ENCODE measurements around the gene MSANTD2.

The MSANTD2 gene

DNA sequence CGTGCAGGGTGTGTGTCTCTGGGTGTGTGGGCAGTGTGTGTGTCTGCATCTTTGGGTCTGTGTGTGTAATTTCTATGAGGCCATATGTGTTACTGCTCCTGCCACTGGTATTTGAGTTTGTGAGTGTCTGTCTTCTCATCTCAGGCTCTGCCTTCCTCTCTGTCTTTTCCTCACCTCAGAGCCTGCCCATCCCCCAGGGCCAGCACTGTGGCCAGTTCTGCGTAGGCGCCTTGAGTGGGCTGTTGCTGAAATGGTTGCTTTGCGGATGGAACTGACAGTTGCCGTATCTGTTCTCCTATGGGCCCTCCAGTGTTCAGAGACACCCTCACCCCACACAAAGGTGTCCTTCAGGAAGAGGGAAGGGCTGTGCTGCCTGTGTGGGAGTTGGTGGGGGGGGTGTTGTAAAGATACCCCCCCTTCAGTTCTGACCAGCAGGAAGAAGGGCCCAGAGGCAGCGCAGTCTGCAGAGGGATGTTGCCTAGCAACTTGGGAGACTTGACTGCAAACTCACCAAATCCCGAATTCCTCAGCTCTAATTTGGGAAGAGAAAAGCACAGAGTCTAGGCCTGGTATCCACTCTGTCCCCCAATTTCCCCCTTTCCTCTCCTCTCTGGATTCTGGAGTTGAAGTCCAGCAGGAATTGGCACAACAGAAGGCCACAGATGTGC lies 62.4 kb downstream of the MSANTD2 start:
- no peak for DNase-seq (ENCODE audit: low read depth in 2 of 2)

GRCh38 chr11:124736736-124737135 lies 63.5 kb downstream of the MSANTD2 start:
- no peak for DNase-seq (ENCODE audit: low read depth in 2 of 2)

DNA sequence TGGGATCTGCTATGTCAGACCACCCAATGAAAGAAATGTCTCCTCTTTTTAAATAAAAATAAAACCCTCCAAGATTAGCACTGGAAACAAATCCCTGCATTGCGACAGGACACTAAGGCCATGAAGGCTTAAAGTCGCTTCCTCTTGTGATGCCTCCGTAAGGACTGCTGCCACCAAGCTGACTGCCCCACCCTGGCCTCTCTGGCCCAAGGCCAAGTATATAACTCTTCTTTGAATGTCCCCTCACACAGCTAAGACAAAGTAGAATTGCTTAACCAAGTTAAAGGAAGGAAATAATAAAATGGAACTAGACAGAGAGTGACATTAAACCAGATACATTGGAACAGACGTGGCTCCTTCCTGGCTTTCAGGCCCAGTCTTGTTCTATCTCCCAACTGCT lies 68.0 kb downstream of the MSANTD2 start:
- DNase-seq (ENCODE audit: low read depth in 2 of 2): no peak

GRCh38 chr11:124729571-124729970 lies 70.6 kb downstream of the MSANTD2 start:
- no peak for DNase-seq (ENCODE audit: low read depth in 2 of 2)

- DNase-seq (ENCODE audit: low read depth in 2 of 2): no peak
Measured at GRCh38 chr11:124728134-124728533, 72.1 kb downstream of the MSANTD2 start.

GRCh38 chr11:124727474-124727873 lies 72.7 kb downstream of the MSANTD2 start:
- no peak for DNase-seq (ENCODE audit: low read depth in 2 of 2)

- DNase-seq (ENCODE audit: low read depth in 2 of 2): no peak
Measured at GRCh38 chr11:124725719-124726105, 74.5 kb downstream of the MSANTD2 start.

GRCh38 chr11:124724979-124725718 lies 75.1 kb downstream of the MSANTD2 start:
- DNase-seq (ENCODE audit: low read depth in 2 of 2): no peak

- DNase-seq (ENCODE audit: low read depth in 2 of 2): no peak
Measured at GRCh38 chr11:124722176-124722575, 78.0 kb downstream of the MSANTD2 start.

GRCh38 chr11:124719534-124719933 lies 80.7 kb downstream of the MSANTD2 start:
- DNase-seq (ENCODE audit: low read depth in 2 of 2): no peak

DNA sequence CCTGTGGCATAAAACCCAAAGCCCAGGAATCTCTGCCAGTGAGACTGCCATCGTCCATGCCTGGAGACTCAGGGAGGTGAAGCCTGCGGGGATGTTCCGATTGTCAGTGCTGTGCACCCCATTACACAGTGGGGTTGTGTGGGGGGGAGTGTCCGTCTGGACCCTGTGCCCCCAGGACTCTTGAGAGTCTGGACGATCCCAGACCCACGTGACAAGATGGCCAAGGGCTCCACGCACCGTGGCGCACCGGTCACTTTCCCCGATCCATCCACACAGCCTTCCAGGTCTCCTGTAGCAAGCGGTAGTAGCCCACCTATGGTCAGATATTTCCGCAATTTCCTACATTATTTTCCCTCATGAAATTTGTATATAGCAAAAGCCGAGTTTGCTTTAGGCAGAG lies 81.4 kb downstream of the MSANTD2 start:
- DNase-seq (ENCODE audit: low read depth in 2 of 2): no peak

DNA sequence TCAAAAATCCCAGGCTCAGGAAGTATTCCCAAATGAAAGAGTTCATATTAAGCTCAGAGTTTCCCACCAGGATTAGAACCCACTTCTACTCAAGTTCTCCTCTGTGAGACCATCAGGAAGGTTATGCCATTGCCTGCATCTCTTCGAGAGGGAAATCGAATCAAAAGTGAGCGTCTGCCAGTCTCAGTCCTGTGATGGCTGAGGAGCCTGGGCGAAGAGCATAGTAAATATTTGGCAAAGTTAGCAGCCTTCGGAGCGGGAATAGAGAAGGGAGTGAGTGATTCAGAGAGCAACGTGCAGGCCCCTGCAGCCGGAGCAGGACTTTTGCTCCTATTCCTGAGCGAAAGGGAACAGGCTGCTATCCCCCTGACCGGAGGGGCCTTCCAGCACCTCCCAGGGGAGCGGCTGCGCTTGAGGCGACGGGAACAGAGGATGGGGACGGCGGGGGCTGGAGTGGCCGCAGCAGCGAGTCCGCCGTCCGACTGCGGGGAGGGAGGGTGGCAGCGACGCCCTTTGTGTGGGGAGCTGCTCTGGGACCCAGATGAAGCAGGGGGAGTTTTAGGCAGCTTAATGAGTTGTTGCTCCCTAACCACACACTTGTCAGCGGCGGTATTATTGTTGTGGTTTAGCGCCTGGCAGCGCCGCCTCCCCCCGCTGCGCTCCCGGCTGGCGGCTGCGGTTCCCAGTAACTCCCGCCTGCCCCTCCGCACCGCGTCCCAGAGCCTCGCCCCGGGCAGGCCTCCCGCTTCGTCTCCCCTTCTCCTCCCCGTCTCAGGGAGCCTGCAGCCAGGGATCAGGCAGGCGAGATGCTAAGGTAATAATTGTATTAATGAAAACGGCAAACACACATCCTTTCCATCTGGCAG lies 82.2 kb downstream of the MSANTD2 start:
- no peak for DNase-seq (ENCODE audit: low read depth in 2 of 2)

DNA sequence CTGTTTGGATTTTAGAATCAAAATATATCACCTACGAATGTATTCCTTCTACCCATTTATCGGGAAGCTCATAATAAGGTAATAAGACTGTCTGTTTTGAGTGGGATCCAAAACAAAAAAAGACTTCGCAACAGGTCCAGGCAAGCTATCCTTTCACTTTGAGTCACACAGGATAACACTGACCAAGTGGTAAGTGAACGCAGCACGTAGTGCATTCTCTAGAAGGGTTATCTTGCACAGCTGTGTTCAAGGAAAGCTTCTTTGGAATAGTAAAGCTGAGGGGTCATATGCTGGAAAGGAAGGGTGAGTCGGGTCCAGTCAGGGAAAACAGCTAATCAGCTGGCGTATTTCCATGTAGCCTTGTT lies 82.8 kb downstream of the MSANTD2 start:
- no peak for DNase-seq (ENCODE audit: low read depth in 2 of 2)

DNA sequence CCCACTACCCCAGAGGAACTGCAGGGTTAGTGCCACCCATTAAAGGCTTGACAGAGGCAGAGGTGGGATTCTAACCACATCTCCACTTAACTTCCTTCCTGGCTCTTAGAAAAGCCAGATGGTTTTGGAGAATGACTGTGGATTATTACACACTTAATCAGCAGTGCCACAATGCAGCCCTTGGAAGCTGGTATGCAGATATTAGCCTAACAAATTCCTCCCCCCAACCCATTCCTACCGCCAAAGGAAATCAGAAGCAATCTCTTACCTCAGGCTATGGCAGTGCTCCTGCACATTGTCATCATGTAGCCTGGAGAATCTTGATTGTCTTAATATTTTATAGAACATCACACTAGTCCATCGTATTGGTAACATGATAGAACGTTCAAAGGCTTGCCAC lies 83.6 kb downstream of the MSANTD2 start:
- no peak for DNase-seq (ENCODE audit: low read depth in 2 of 2)

Data from stimulated activated CD8-positive, alpha-beta memory T cell treated with anti-CD3 and anti-CD28 coated beads, Interleukin-7, amount 100 ng/mL, for 1 hour (primary cell).